Activated T-helper 17 cell treated with anti-CD3 and anti-CD28 coated beads, Interleukin-2, amount 50 U/mL, for 72 hours (primary cell): Measurements from ENCODE around the gene PKLR. TPM values are rescaled to one million over a fixed set of nuclear protein-coding genes. Genes with fewer than 3 reads are reported as not detected.
"Not testable (repeated sequence)": the region's sequence is repeated elsewhere in the genome, so short reads cannot be mapped to it uniquely, and the experiment has no call there.

ENCODE experiments used
- ATAC-seq: fragments of 150-1000 bp; cut with Tn5 transposase; replicated peaks from 2 replicates; pipeline ENCODE4 v1.10.0; 2021; ENCODE audit warnings: mild to moderate bottlenecking, moderate library complexity
- H3K27ac Mint-ChIP-seq: one replicate; pipeline ENCODE4 v1.8.0; 2022; ENCODE audit warnings: mixed read lengths
- H3K27me3 Mint-ChIP-seq: one replicate; pipeline ENCODE4 v1.8.0; 2022; ENCODE audit warnings: mixed read lengths
- H3K36me3 Mint-ChIP-seq: one replicate; pipeline ENCODE4 v1.8.0; 2022; ENCODE audit warnings: low read depth, mild to moderate bottlenecking, mixed read lengths
- H3K4me1 Mint-ChIP-seq: one replicate; pipeline ENCODE4 v1.8.0; 2022; ENCODE audit warnings: mixed read lengths
- H3K4me3 Mint-ChIP-seq: one replicate; pipeline ENCODE4 v1.8.0; 2022; ENCODE audit warnings: mild to moderate bottlenecking, mixed read lengths
- H3K9me3 Mint-ChIP-seq: one replicate; pipeline ENCODE4 v1.8.0; 2022; ENCODE audit warnings: mixed read lengths
- total RNA-seq, 2 donors: library from RNA; stranded (reverse); gene quantifications; one replicate each; pipeline ENCODE4 v1.2.3, GENCODE V29; 2022

Gene PKLR
- total RNA-seq, 2 donors from 2014 or later = not detected

DNA sequence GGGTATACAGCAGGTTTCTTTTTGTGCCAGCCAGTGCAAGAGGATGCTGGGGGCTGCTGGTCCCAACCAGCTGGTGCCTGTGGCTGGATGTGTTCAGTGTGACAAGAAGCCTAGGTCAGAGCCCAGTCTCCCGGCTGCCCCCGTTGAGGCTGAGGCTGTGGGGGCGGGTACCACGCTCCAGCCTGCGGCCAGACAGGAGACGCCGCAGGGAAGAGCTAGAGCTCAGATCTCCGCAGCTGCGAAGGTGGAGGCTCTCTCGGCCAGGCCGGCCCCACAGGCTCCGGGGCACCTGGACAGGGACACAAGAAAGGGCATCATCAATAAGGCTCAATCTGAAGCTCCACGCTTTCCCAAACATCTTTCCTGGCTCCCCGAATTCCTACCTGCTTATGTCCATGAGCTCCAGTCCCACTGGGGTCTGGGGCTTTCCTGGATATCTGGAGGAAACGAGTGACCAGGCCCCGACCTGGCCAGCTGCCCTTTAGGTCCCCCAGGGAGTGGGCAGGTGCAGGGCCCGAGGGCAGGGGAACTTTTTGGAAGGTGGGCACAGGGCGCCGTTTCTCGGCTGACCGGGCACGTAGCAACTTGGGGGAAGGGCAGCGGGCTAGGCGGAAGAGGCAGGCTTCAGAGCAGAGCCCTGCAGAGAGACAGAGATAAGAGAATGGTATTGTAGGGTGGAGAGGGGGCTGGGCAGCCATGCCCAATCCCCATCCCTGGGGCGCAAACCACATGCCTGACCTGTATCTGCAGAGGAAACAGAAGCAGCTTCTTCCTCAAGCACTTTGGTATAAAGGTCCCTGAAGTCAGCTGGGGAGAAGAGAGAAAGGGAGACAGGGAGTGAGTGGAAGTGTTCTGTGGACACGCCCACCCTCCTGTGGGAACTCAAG, 53.3 kb downstream of the PKLR start:
- no peak for ATAC-seq
- Mint-ChIP-seq H3K9me3 (no peaks in the 10 kb centered on the region), H3K4me3 (no peak overlapping the region), H3K27me3 (no peaks in the 10 kb centered on the region), H3K36me3 (peaks cover 20% of the 10 kb centered on the region), H3K27ac (no peak overlapping the region), H3K4me1 (peaks cover 16% of the 10 kb centered on the region)

DNA sequence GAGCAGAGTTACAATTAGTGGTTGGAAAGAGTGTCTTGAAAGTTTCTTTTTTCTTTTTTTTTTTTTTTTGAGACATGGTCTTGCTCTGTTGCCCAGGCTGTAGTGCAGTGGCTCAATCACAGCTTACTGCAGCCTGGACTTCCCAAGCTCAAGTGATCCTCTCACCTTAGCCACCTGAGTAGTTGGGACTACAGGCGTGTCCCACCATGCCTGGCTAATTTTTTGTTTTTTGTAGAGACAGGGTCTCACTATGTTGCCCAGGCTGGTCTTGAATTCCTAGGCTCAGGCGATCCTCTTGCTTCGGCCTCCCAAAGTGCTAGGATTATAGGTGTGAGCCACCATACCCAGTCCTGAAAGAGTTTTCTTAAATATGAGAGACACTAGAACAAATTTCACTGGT, 54.4 kb downstream of the PKLR start:
- not testable (repeated sequence) for ATAC-seq, H3K4me3 Mint-ChIP-seq, H3K9me3 Mint-ChIP-seq, H3K27me3 Mint-ChIP-seq, H3K27ac Mint-ChIP-seq
- H3K4me1 Mint-ChIP-seq = peaks cover 17% of the 10 kb centered on the region
- H3K36me3 Mint-ChIP-seq = peaks cover 20% of the 10 kb centered on the region

DNA sequence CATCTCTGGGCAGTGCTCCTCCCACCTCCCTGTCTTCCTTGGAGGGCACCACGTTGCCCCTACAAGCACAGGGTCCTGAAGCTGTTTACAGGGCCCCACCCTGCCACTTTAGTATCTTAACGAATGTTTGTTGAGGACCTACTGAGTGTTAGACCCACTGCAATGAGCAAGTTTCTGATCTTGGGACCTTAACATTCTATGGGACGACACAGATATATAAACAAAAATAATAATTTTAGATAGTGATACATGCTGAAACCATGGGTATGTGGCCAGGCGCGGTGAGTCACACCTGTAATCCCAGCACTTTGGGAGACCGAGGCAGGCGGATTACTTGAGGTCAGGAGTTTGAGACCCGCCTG, 56.1 kb downstream of the PKLR start:
- Mint-ChIP-seq H3K4me3 (peak overlapping the region; percentile 75), H3K36me3 (peaks cover 20% of the 10 kb centered on the region), H3K9me3 (no peaks in the 10 kb centered on the region), H3K27ac (peak overlapping the region; percentile 94), H3K4me1 (peaks cover 22% of the 10 kb centered on the region), H3K27me3 (no peaks in the 10 kb centered on the region)
- ATAC-seq = no peak

DNA sequence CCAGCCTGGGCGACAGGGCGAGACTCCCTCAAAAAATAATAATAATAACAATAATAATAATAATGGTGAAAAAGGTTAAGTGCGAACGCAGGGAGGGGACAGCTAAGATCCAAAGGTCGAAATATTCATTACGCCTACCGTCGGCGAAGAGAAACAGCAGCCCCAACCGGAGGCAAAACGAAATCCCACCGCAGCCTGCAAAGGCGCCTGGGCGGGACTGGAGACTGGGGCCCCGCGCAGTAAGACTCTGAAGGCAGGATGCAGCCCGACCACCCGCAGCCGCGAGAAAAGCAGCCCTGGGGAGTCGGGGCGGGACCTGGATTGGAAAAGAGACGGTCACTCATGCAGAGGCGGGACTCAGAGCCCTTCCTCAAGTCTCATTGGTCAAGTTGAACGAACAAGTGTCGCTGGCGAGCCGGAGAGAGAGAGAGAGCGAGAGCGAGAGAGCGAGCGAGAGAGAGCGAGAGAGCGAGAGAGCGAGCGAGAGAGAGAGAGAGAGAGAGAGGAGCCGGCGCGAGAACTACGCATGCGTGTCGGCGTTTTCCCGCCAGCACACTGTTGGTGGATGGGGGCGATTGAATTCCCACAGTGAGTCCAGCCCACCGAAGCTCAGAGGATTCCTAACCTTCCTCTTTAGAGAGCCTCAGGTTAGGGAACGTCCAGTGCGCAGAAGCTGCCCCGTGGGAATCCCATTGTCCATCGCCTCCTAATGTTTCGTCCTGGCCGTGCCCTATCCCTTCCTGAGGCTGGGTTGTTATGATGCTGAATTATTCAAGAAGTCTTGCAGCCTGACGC, 56.7 kb downstream of the PKLR start:
- ATAC-seq = peak; percentile 91
- peak overlapping the region; percentile 94 for H3K27ac Mint-ChIP-seq
- H3K4me1 Mint-ChIP-seq = peaks cover 22% of the 10 kb centered on the region

DNA sequence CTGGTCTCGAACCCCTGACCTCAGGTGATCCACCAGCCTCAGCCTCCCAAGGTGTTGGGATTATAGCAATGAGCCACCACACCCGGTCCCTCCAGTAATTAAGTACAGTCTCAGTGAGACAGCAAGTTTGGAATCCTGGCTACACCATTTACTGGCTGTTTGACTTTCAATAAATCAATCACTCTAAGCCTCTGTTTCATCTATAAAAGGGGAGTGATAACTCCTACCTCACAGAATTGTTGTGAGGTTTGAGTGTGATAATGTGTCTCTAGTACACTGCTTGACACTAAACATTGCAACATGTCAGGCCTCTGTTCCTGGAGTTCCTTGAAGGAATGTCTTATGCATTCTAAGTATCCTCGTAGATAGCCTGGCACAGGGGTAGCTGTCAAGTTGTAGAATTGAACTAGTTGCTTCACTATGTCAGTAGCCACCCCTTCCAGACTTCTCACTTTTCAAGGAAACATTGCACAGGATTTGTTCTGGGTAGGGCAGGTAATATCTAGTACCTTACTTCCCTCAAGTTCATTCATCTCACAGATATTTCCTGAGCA, 58.4 kb downstream of the PKLR start:
- ATAC-seq = no peak
- Mint-ChIP-seq H3K9me3 (no peaks in the 10 kb centered on the region), H3K27ac (peak overlapping the region; percentile 94), H3K36me3 (peaks cover 39% of the 10 kb centered on the region), H3K4me3 (peak overlapping the region; percentile 75), H3K27me3 (no peaks in the 10 kb centered on the region), H3K4me1 (peaks cover 22% of the 10 kb centered on the region)

More for the DNA sequence above, 56.7 kb downstream of the PKLR start:
- no peaks in the 10 kb centered on the region for H3K9me3 Mint-ChIP-seq
- H3K27me3 Mint-ChIP-seq = no peaks in the 10 kb centered on the region
- peak overlapping the region; percentile 75 for H3K4me3 Mint-ChIP-seq
- peaks cover 22% of the 10 kb centered on the region for H3K36me3 Mint-ChIP-seq

DNA sequence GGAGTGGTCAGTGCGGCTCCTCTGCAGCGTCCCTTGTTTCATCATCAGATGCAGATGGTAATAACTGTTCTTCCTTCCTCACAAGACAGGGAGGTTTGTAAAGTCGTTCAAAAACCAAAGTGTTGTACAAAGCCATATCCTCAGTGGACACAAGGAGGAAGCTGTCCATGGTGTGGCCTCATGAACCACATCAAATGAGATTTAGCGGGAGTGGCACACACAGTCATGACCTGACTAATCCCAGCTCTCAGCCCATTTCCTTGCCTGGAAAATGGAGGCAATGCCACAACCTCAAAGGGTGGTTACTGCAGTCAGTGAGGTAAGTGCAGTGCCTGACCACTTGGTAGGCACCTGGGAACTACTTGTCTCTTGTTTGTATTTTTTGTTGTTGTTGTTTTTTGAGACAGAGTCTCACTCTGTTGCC, 59.4 kb downstream of the PKLR start:
- Mint-ChIP-seq H3K4me1 (peaks cover 22% of the 10 kb centered on the region), H3K9me3 (no peaks in the 10 kb centered on the region), H3K27ac (peak overlapping the region; percentile 94), H3K36me3 (peaks cover 49% of the 10 kb centered on the region), H3K27me3 (no peaks in the 10 kb centered on the region), H3K4me3 (peak overlapping the region; percentile 75)
- peak; percentile 10 for ATAC-seq

DNA sequence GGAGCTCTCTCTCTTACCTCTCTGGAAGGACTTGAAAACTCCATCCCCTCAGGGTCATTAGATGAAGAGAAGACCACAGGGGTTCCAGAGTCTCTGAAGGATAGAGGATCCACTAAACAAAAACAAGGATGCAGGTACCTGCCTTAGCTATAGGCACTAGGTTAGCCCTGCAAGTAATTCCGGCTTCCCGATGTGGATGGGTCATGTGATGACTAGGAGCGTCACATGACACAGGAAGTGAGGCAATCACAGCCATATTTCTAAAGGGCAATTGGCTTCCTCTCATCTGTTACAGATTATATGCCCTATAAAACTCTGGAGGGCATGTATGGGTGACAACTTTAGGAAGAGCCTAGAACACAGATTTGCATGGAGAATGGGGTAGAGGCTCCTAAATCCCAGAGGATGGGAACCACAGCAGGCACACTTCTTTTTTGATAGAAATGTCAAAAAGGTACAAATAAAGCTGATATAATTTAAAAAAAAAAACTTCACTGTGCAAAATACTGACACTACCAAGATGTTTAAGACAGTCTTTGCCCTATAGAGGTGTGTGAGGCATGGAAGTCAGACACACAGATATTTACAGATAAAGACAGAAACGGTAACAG, 60.1 kb downstream of the PKLR start:
- Mint-ChIP-seq H3K27ac (peak overlapping the region; percentile 94), H3K36me3 (peaks cover 52% of the 10 kb centered on the region), H3K4me3 (peak overlapping the region; percentile 75), H3K27me3 (no peaks in the 10 kb centered on the region), H3K9me3 (no peaks in the 10 kb centered on the region), H3K4me1 (peaks cover 22% of the 10 kb centered on the region)
- ATAC-seq = peak; percentile 55

Other genes with a start within 250 kb of the PKLR start
- 1 to 10 TPM; 4.6 to 7.0 TPM for gene EFNA4, start 237.7 kb downstream of the PKLR start, total RNA-seq
- gene EFNA3, start 222.6 kb downstream of the PKLR start, total RNA-seq = 10 to 100 TPM in 1 of 2 donors, 1 to 10 TPM in 1; 4.1 to 10.8 TPM
- under 1 TPM in 1 of 2 donors, not detected in 1; 0.48 TPM for gene EFNA1, start 173.6 kb downstream of the PKLR start, total RNA-seq
- 10 to 100 TPM; 42.8 to 47.3 TPM for gene SLC50A1, start 165.6 kb downstream of the PKLR start, total RNA-seq
- 10 to 100 TPM; 29.4 to 40.6 TPM for gene DPM3, start 160.9 kb downstream of the PKLR start, total RNA-seq
- 100 to 1,000 TPM; 108 to 166 TPM for gene KRTCAP2, start 128.1 kb downstream of the PKLR start, total RNA-seq
- 10 to 100 TPM; 10.6 to 16.6 TPM for gene TRIM46, start 127.6 kb downstream of the PKLR start, total RNA-seq
- gene THBS3, start 93.5 kb downstream of the PKLR start, total RNA-seq = 10 to 100 TPM; 11.8 to 26.8 TPM
- 10 to 100 TPM; 31.3 to 59.9 TPM for gene MTX1, start 92.7 kb downstream of the PKLR start, total RNA-seq
- 10 to 100 TPM; 20.7 to 32.1 TPM for gene ENTREP3, start 46.0 kb downstream of the PKLR start, total RNA-seq
- gene SCAMP3, start 39.1 kb downstream of the PKLR start, total RNA-seq = 100 to 1,000 TPM in 1 of 2 donors, 10 to 100 TPM in 1; 84.0 to 123 TPM
- gene CLK2, start 27.9 kb downstream of the PKLR start, total RNA-seq = 100 to 1,000 TPM in 1 of 2 donors, 10 to 100 TPM in 1; 87.7 to 131 TPM
- gene HCN3, start 24.0 kb downstream of the PKLR start, total RNA-seq = 1 to 10 TPM; 4.1 to 6.0 TPM
- 100 to 1,000 TPM; 319 to 371 TPM for gene FDPS, start 7.4 kb upstream of the PKLR start, total RNA-seq
- 10 to 100 TPM; 22.3 to 30.0 TPM for gene RUSC1, start 19.5 kb upstream of the PKLR start, total RNA-seq